Middle frontal gyrus (tissue), 1 donor: Measurements from ENCODE around the gene STPG1.

Experiments used
- DNase-seq: peaks from one replicate; pipeline ENCODE4 v3.0.0-alpha.2; 2015; ENCODE audit warnings: low spot score; ENCODE audit errors: extremely low spot score

STPG1 gene

DNA sequence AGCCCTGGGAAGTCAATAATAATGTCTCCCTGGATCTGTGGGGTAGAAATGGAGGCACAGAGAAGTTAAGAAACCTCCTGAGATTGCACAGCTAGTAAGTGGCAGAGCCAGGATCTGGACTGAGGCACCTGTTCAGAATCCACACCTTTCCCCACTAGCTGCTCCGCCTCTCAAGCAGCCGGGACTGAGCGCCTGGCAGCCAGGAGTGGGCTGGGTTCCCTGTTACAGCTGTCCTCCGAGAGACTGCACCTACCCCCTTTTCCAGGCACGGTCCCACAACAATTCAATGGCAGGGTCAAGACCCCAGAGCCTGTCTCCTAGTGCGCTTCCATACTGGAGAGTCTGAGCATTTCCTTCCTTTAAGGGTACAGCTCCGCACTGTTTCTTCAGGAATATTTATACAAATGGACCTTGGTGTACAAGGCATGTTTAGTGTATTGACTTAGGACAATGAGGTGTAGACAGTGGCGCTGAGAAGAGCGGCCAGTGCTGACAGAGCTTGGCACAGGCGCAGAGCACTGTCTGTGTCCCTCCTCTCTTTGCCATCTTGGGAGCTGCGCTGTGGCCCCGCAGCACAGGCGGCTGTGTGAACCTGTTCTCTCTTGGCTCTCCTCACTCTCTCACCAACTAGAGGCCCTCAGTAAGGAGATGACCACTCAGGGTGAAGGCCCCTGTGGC is 70.0 kb downstream of the STPG1 start:
- no peak for DNase-seq

DNA sequence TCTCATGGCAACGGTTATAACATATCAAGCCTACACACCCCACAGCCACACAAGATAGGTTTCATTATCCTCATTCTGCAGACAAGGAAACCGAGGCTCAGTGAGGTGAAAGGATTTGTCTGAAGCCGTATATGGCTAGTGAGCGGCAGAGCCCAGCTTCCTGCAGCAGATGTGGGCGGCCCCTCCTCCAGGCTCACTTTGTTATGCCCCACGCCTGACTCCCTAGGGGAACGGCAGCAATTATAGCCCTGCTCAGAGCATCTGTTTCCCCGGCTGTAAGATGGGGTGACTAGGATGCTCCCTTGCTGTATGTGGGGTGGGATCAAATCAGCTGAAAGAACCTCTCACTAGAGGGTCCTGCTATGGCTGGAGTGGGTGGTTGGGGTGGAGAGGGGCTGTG is 72.3 kb downstream of the STPG1 start:
- DNase-seq, result no peak

DNA sequence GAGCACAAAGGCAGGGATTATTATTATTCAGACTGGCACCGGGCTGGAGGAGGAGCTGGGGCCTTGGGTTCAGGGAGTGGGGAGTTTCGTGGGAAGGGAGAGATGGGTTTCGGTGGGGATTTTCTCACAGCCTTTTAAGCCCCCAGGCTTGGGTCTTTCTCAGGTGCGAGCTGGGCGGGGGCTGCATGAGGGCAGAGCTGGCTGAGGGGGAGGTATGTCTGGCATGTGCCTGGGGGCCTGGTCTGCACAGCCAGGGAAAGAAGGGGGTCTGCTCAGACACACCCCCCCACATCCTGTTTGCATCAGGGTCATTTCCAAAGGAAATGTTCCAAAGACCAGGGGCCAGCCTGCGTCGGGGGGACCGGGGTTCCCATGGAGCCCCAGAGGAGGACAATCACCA is 72.8 kb downstream of the STPG1 start:
- no peak for DNase-seq

DNA sequence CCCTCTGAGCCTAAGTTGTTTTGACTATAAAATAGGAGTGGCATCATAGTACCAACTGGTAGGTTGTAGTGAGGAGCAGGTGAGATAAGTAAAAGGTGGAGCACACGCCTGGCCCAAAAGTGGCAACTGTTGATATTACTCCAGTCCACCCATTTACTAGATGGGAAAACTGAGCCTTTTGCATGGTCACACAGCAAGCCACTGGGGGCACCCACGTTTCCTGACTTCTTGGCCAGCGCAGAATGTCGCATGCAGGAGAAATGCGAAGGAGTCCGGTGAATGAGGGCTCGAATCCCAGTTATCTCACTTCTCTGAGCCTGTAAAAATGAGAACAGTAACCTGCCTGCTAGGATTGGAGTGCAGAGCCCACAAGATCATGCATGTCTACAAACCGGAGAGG is 73.6 kb downstream of the STPG1 start:
- DNase-seq, result no peak

DNA sequence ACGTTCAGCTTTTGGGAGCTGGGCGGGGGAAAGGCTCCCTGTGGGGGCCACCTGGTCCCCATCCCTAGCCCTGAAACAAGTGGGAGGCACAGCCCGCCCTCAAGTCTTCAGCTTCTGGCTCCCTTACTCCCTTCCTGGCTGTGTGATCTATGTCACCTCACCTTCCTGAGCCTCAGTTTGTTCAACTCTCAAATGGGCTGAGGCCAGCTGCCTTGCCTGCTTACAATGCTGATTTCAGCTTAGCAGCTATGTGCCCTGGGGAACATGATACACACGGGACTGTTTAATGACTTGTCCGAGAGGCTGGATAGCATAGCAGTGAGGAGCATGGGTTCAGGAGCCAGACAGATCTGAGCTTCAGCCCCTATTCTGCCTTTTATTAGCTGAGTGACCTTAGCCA is 75.1 kb downstream of the STPG1 start:
- no peak for DNase-seq

DNA sequence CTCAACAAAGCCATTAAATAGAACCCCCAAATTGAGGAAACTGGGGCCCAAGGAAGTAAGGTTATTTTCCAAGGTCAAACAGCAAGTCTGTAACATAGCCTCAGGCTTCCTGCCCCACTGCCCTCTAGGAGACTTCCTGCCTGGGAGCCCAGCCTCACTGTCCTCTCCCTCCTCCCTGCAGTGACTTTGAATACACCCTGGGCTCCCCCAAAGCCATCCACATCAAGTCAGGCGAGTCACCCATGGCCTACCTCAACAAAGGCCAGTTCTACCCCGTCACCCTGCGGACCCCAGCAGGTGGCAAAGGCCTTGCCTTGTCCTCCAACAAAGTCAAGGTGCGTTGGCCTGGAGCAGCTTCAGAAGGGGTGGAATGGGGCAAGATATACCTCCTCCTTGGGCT is 76.1 kb downstream of the STPG1 start:
- no peak for DNase-seq

DNA sequence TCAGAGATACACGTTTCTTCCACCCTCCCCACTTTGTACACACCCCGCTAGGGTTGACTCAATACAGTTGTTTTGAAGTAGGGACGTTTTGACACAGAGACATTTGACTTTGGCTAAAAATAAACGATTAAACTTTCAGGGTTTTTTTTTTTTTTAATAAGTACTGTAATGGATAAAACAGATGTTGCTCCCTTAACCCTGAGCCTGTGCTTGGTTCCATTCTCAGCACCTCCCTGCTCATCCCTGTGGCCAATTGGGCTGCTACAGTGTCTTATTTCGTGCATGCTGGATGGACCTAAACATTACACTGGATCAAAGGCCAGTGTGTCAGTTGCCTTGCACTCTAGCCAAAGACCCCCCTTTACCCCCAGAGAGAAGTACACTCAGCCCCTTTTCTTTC is 77.5 kb downstream of the STPG1 start:
- DNase-seq, result no peak

DNA sequence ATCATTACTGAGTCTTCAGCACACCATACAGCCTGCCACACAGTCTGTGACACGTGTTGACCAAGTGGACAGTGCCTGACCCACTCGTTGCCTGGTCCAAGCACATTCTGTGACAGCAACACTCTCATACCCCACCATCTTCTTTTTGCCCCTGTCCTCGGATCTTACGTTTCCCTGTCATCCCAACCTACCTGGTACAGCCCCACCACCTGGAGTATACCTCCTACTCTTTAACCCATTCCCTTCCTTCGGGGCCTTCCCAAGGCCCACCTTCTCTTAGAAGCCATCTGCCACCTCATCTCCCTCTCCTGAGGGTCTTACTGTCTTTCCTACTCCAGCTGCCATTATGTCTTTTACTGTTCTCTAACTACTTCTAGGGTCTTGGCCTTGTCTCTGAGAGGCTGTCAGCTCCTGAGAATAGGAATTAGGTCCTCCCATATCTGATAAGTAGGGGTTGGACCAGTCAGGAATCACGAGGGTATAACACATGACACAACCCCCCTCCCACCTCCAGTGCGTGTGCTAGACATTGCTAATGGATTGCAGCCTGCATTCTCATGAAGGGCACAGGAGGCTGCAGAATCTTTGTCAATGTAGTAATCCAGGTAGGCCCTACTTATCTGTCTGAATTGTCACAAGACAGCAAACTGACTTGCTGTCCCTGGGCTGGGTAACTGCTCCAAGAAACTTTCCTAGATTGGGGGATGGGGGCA is 81.5 kb downstream of the STPG1 start:
- no peak for DNase-seq

DNA sequence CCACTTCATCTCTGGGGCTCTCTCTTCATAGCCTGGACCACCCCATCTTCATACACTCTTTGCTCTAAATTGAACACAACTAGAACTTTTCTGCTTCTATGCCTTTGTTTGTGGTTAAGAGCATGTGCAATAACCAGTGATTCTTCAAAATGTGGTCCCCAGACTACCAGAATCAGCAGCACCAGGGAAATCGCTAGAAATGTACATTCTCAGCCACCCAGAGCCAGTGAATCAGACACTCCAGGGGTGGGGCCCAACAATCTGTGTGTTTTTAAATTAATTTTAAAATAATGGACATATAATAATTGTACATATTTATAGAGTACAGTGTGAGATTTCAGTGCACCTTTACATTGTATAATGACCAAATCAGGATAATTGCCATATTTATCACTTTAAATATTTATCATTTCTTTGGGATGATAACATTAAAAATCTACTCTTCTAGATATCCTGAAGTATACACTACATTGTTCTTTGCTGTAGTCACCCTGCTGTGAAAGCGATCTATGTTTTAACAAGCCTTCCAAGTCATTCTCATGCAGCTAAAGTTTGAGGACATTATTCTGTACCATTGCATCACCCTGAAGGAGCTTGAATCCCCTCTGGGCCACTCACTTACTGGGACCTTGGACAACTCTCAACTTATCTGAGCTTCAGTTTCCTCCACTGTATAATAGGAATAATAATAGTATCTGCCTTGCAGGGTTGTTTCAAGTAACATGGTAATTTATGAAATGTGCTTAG is 83.6 kb downstream of the STPG1 start:
- no peak for DNase-seq

DNA sequence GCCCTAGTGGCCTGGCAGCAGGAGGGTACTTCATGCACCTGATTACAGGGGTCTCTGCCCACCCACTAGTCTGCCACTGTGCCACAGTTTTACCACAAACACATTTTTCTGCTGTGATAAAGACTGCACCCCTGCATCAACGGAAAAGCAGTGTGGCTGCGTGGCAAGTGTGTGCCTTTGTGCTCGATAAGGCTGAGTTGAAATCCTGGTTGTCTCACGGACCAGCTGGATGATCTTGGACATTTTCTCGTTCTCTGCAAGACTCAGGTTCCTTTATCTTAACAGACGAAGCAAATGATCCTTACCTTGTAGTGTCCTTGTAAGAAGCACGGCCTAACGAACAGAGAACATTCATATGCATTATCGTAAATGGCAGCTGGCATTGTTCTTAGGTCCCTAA is 84.3 kb downstream of the STPG1 start:
- no peak for DNase-seq

DNA sequence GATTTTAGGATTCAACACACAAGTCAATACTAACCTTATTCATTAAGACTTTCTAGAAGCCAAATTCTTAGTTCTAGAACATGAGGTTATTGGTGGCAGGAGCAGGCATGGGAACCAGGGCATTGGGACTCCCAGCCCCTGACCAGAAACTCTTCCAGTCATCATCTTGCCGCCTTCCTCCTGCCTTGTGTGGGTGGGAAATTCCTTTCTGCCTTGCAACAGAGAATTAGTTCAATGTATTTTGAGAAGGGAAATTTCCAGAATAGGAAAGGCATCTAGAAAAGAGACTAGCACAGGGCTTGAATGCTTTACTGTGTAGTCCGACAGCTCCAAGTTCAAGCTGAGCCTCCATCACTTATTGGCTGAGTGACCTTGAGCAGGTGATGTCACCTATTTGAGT is 85.7 kb downstream of the STPG1 start:
- DNase-seq, result no peak

DNA sequence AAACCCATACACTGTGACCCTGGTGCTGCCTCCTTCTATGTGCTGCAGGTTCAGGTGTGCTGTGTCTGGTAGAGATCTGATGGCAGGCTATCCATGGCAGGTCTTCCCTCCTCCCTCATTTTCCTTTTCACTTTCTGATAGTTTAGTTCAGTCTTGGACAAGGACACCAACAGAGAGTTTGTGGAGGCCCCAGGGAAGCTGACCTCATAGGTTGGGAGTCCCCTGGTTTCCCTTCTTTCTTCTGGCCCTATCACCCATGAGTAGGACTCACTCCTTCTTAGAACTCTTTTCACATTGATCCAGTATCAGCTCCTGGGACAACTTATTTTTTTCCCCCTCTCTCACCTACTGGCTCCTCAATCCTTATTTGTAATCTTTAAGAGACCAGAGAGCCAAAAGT is 86.1 kb downstream of the STPG1 start:
- no peak for DNase-seq

DNA sequence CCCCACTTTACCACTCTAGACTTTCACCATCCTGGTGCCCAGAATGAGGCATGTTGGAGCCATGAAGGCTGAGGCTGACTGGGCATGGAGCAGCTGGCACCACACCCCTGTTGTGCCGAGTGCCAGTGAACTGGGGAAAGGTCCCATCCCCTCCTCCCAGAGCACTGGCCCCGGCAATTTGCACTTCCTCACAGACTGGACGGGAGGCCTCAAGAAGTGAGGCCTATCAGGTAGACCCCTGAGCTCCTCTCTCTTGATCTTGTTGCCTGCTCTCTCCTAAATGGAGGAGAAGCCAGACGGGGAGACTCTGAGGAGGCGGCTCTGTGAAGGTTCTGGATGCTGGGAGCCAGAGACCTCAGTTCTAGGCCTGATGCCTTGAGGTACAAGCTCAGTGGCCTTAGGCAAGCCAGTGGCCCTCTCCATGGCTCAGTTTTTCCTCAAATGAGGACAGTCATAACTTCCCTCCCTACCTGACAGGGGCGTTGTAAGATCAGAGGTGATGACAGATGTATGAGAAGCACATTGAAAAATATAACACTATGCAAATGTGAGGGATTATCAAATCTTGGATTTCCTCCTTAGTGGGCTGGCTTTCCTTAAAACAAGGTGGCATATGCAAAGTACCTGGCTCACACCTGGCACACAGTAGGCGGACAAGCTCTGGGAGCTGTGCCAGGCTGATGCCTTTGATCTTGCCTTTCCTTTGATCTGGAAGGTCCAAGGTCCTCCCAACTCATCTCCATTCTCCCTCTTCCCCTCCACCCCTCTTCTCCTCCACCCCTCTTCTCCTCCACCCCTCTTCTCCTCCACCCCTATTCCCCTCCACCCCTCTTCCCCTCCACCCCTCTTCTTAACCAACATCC is 87.8 kb downstream of the STPG1 start:
- DNase-seq, result no peak

DNA sequence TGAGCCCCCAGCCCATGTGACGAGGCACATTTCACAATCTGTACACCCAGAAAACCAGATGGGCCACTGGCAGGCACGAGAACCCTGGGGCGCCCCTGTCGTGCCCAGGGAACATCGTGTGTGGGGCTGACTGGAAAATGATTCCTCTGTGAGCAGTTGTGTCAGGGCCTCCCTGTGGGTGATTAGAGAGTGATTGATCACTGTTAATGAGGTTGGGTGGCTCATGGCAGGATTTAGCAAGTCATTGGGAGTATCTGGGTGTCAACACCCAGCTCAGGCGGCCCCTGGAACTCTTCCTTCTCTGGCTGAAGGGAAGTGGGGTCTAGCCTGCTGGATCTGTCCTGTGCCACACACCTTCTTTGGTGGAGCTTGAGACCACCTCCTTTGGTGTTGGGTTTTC is 88.7 kb downstream of the STPG1 start:
- no peak for DNase-seq

DNA sequence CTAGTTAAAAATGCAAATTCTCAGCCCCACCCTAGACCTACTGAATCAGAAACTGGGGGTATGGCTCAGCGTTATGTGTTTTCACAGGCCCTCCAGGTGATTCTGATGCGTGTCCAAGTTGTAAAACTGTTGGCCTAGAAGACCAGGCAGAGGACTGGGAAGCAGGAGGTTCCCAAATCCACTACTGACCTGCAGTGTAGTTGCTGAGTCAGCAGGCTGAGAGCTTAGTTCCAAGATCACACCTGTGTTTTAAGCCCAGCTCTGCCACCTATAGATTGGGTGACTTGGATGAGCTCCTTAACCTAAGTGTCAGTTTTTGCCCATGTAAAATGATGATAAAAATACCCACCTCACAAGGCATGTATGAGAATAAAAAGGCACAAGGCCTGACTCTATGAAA is 90.3 kb downstream of the STPG1 start:
- DNase-seq, result no peak

DNA sequence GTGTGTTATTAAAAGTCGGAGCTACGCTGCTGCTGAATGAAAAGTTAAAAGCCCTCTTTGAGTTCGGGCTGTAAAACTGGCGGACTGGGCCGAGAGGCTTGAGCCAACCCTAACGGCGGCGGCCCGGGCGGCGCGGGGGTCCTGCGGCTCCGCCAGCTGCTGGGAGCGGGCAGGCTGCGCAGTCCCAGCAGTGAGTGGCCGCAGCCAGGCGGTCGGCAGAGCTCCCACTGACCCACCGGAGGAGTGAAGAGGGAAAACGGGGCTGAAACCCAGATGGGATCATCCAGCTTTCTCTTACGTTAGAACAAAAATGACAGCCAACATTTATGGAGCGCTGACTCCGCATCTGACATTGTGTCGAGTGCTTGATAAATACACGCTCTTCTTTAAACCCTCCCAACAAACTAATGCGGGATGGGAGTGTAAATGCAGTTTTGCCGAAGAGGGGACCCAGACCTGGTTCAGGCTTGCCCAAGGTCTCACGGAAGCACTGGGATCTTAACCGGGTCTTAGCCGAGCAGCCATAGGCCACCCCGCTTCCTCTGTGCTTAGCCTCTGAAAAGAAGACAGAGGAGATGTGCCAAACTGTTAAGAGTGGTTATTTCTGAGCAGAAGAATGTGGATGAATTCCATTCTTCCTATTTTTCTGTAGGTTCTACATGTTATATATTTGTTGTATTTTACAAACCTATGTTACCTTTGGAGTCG is 91.0 kb downstream of the STPG1 start:
- DNase-seq, result no peak

DNA sequence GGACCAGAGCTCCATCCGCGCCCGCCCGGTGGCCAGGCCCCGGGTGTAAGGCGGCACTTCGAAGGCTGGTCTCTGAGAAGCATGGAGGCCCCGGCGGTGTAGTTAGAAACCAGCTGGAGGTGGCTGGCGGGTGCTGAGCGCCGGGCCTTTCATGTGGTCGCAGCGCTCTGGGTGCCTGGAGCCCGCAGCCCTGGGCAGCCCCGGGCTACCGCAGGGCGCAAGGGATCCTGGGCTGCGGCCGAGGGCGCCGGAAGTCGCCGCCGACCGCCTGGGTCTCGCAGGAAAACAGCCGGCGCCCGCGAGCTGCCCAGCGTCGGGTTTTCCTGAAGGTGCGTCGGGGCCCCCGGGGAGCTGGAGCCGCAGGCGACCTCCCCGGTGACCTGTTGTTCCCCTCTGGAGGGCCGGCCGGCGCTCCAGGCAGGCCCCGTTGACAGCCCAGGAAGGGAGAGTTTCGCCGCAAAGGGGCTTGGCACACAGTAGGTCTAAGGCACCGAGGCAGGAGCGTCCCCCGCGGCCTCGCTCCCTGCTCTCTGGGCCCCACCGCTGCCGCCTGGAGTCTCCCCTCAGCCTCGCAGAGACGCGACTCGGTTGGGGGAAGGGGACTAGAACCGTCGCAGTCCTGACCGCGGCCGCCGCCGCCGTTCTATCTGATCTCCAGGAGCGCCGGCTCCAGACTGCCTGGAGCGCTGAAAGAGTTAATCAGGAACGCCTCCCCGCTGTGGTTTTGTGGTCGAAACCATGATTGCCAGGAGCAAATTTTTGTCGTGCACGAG is 91.7 kb downstream of the STPG1 start:
- no peak for DNase-seq

DNA sequence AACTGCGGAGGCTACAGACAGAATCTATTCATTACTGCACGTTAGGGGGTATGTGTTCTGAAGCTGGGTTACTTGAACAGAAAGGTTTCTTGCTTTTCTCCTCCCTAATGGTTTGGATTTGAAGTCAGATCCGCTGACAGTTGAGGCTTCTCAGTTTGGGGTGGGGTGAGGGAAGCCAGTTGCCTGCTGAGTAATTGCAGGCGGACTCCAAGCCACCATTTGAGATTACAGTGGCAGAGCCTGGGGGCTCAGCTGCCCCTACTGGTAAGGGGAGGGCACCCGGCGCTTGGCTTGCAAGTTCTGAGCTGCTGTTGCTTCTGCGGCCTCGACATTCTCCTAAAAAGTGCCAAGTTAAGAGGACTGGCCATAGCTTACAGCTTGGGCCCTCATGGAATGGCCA is 92.5 kb downstream of the STPG1 start:
- no peak for DNase-seq

DNA sequence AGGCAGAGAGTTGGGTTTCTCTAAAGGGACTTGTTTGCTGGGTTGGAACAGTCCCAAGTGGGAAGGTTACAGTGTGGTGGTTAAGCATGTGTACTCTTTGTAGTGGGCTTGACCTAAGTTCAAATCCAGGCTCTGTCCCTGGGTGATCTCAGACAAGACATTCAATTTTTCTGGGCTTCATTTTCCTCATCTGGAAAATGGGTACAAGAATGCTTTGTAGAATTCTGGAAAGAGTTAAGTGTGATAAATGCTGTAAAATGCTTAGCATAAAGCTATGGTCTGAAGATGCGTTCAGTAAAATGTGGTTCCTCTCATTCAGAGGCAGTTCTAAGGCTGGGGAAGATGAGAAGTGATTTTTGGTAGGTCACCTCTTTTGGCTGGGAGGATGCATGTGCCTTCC is 93.6 kb downstream of the STPG1 start:
- no peak for DNase-seq

DNA sequence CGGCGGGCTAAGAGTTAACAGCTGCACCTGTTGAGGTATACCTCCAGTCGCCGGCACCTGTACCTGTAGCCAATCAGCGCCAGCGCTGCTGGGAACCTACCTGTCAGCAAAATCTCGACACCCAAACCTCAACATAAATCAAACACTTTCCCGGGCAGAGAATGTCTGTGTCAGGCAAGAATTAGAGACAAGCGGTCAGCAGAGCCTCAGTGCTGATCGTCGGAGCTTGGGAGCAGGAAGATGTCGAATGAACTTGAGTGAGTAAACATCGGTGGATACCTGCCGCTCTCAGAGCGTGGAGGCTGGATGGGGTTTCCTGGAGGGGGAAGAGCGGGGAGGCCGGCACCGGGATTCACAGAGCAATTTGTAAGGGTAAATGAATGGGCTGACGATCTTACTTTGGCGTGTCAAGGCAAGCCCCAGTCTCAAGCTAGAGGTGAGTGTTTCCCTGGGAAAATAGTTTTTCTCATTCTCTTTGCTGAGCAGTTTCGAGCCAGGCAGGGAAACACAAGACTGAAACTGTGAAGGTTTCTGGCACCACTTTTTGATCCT is 94.2 kb downstream of the STPG1 start, which contains the start of gene GRHL3:
Gene GRHL3, plus strand, starts transcription at position 46 of the 552 bp plus-strand sequence. Its CDS starts 195 bp downstream, at position 241.
- DNase-seq, result no peak
